Measurements from ENCODE around the gene DMRT3.

GRCh38 chr9:1028501-1029190, 52.2 kb downstream of the DMRT3 start:
- TF ChIP-seq CTCF (IDR thresholded peaks at IDR 0.05) (no peak), POLR2AphosphoS5 (IDR thresholded peaks at IDR 0.05; ENCODE audit: insufficient read depth in 1 of 2, low read depth in 1 of 2) (no peak), POLR2A (IDR thresholded peaks at IDR 0.05) (no peak)

Measured in vagina (tissue), 2 donors.